Activated T-cell treated with anti-CD3 and anti-CD28 coated beads, Interleukin-2, amount 50 U/mL, for 48 hours (primary cell): ENCODE results near the gene KLHL13.
A peak's percentile ranks its signal among the peaks of the same experiment; 100 is the strongest.
"Not testable (repeated sequence)": the region's sequence is repeated elsewhere in the genome, so short reads cannot be mapped to it uniquely, and the experiment has no call there.

Experiments
- DNase-seq, 2 experiments: peaks; one replicate each; pipeline ENCODE4 v3.0.0-alpha.2; 2020

Gene KLHL13, protein sequence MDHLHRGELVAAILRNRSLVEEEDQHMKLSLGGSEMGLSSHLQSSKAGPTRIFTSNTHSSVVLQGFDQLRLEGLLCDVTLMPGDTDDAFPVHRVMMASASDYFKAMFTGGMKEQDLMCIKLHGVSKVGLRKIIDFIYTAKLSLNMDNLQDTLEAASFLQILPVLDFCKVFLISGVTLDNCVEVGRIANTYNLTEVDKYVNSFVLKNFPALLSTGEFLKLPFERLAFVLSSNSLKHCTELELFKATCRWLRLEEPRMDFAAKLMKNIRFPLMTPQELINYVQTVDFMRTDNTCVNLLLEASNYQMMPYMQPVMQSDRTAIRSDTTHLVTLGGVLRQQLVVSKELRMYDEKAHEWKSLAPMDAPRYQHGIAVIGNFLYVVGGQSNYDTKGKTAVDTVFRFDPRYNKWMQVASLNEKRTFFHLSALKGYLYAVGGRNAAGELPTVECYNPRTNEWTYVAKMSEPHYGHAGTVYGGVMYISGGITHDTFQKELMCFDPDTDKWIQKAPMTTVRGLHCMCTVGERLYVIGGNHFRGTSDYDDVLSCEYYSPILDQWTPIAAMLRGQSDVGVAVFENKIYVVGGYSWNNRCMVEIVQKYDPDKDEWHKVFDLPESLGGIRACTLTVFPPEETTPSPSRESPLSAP

DNA sequence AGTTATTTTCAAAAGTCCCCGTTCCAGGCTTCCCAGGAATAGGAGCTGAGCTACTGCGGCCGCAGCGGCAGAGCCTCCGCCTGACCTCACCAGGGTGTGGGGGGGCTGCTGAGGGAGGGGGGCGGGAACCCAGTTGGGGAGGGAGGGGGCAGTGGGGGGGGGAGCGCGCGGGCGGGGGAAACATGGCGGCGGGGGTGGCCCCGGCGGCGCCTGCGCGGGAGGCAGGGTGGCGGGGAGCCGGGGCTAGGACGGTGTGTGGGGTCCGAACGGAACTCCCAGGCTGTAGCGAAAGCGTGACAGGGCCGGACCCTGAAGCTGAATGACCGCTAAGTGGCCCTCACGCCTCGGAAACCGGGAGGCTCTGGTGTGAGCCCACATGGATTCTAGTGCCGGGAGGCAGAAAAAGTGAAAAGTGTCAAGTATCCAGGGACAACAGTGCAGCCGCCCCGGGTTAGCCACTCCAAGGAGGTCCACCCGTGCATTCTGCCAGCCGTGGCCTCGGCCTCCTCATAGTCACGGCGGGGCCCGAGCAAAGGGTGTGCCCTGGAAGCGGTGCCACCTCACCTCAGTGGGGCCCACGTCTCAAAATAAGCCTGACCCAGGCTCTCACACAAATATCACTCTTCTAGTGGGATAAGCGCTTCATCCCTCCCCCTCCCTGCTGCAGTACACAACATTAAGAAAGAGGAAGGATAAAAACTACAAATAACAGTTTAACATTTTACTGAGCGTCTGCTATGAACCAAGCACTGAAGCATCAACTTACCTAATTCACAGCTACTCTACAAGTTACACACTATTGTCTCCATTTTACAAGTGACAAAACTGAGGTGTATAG is at the start of gene KLHL13:
Gene KLHL13, minus strand, starts transcription at position 98 of the 838 bp plus-strand sequence. CDS start 88,337 bp downstream, outside the sequence.
- DNase-seq, result peak; percentile 20 to 27

DNA sequence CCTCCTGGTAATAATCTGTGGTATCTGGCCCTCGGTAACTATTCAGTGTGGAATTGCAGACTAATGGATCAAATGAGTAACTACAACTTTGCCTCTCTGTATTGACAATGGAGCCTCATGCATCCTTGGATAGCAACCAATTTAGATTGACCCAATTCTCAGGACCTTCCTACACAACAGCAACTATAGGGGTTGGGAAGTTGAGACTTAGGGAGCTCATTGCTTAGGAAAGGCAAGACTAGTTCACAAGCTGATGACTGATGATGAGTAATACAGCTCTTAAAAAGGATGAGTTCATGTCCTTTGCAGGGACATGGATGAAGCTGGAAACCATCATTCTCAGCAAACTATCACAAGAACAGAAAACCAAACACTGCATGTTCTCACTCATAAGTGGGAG is 47.5 kb upstream of the KLHL13 start:
- DNase-seq, result no peak

DNA sequence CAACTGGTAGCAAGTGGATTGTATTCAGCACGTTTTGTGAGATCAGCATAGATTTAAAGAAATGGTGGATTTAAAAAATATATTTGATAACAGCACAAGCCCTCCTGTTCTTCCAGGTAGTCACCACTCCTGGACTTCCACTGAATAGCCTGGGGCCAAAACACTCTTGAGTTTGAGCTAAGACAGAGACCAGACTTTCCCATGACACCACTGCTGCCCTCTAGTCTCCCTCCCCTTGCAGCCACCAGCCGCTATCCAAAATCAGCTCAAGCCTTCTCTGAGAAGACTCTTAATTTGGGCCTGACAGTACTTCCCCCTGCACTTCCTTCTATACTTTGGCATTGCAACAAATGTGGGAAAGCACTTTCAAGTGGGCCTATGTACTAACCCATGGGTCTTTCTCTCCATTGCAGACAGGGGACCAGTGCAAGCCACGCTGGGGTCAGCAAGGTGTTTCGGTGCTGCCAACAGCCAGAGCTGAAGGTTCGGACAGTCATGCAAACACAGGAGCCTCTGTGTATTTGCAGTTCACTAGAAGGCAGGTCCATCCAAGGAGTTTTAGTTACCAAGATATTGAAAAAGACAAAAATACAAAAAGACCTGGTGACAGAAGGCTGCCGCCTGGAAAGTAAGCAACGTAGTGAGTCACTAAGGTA is 40.5 kb upstream of the KLHL13 start:
- no peak for DNase-seq

DNA sequence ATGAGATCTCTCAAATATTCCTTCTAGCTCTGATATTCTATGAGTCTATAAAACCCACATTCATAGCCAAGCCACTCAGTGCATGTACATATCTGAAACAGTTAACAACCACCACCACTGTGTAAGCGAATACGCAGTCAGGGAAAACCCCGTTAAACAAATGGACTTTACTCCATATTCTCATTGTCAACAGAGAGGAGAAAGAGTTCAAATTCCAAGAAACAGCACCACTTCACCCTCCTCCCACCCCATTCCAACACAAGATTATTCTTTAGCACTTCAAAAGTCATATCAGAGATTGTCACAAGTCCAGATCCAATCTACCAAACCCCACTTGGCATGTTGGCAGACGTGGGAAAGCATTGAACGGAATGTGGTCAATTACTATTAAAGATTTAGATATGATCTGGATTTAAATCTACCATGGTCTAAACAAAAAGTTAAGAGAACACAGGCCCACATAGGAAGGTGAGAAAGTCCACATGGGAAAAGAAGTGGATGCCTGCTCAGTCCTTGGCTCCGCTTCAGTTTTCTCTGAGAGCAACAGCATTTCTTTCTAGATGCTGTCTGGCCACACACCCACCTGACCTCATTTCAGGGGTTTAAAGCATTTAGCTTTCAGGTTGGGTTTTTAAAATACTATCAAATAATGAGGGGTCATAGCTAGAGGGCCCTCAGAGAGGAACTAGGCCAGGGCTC is 39.8 kb upstream of the KLHL13 start:
- DNase-seq, result no peak

DNA sequence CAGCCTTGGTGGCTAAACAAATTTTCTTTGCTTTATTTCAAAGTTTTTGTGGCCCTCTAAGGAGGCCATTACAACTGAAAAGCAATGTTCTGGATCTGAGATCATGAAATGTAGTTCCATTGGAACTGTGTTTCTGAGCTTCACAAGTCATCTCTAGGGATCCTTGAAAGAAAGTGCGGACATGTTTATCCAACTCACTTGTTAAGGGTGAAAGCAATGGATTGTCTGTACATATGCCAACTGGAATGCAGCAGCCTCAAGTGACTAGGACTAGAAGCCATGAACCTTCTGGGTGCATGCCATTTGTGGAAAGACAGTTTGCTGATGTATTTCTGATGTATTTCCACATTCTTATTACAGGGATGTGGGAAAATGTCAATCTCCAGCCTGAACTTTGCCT is 36.7 kb upstream of the KLHL13 start:
- DNase-seq, result no peak

DNA sequence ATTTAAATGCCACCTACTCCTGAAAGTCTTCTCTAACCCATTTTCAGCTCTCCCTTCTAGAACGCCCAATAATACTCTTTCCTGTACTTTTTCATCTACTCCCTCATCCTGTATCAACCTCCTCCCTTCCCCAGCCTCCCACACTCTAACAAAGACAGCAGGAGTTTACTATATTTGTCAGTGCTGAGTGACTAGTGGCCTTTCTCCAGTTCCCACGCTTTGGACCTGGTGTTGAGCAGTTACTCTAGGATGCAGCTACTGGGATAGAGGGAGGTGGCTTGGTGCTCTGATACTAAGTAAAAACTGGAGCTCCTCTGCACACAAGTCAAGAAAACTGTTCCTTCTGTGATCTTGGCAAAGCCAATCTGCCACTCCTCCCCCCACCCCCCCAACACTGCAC is 36.1 kb upstream of the KLHL13 start:
- DNase-seq, result no peak

DNA sequence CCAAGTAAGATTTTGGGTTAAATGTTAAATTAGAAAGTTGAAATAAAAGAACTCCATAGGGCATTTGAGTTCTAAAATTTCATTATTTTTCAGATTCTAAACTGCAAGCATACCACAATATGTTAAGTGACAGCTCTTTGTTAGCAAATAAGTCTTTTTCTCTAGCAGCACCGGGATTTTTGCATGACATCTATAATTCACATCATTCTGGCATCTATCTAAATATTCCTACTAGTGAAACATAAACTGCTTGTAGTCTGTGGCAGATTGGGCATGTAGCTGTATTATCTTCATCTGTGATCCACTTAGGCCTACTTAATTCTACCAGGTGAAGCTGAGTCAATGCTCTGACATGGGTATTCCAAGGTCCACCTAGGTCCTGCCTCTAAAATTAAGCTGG is 32.1 kb upstream of the KLHL13 start:
- DNase-seq, result no peak

DNA sequence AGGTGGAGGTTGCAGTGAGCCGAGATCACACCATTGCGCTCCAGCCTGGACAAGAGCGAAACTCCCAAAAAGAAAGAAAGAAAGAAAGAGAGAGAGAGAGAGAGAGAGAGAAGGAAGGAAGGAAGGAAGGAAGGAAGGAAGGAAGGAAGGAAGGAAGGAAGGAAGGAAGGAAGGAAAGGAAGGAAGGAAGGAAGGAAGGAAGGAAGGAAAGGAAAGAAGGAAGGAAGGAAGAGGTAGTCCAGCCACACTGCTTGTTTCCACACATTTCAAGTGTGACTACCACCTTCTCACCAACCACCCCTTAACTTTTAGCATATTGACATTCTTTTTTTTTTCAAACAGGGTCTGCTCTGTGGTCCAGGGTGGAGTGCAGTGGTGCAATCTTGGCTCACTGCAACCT is 31.2 kb upstream of the KLHL13 start:
- DNase-seq, result not testable (repeated sequence)

DNA sequence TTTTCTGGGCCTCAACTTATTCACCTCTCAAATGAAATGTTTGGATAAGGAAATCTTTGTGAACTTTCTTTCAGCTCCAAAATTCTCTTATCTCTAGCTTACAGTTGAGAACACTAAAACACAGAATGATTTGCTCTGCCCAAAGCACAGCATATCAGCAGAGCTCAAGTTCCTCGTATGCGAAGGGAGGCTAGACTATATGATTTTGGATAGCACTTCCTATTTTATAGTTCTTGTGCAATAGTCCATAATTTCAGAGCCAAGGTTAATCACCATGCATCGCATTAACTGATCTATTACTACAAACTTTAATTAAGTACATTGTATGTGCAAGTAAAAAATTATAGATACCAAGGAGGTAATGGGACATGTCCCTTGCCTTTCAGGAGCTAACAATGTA is 27.0 kb upstream of the KLHL13 start:
- no peak for DNase-seq

DNA sequence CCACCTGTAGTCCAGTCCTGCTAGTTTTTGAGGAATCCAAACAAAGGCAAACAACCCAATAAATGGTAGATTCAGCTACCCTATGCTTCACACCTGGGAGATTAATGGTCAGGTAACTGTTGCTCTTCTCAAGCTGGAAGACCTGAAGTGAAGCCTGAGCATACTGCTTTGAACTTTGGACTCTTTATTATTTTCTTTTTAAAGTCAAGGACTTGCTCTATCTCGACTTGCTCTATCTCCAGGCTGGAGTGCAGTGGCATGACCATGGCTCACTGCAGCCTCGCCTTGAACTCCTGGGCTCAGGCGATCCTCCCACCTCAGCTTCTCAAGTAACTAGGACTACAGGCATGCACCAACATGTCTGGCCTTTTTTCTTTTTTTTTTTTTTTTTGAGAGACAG is 14.7 kb upstream of the KLHL13 start:
- DNase-seq, result no peak

DNA sequence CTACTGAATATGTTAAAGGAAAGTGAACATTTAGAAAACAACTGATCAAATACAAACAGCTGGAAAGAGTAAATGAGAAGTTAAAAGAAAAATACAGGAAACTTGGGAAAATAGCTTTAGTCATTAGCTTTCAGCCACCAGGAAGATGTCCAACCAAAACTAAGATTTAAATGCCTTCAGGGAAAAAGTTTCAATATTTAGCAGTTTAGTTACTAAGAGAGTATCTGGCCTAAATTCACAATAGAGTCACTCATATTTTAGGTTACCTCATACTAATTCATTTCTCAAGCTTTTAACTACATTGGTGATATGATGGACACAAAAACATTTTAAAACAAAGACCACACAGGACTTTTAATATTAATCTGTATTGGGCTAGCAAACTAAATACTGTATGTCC is 13.1 kb upstream of the KLHL13 start:
- DNase-seq, result no peak

DNA sequence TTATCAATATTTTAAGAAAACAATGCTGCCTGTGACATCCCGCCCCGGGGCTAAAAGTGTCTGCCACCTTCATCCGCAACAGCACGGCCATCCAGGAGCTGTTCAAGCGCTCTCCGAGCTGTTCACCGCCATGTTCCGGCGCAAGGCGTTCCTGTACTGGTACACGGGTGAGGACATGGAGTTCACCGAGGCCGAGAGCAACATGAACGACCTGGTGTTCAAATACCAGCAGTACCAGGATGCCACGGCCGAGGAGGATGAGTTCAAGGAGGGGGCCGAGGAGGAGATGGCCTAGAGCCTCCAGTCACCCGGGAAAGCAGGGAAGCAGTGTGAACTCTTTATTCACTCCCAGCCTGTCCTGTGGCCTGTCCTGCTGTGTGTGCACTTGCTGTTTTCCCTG is 12.1 kb upstream of the KLHL13 start:
- no peak for DNase-seq

DNA sequence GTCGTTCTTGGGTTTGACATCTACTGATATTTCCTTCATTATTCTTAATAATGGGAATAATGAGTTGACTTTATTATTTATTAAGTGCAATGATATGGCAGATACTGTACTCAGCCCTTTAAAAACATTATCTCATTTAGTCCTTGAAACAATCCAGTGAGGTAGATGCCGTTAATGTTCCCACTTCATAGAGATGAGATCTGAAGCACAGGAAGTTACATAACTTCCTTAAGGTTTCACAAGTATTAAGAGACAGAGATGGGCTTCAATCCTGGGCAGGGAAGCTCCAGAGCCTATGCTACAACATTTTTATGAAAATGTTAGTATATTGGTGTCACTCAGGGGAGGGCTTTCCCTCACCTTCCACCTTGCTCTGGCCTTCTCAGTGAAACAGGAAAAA is 9.7 kb upstream of the KLHL13 start:
- no peak for DNase-seq

DNA sequence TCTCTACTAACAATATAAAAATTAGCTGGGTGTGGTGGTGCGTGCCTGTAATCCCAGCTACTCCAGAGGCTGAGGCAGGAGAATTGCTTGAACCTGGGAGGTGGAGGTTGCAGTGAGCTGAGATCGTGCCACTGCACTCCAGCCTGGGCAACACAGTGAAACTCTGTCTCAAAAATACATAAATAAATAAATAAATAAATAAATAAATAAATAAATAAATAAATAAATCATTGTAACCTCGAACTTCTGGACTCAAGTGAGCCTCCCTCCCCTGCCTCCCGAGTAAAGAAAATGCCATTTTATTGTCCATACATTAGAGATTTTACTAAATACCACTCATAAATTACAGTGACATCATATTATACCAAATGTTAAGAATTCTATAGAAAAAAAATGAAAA is 7.6 kb upstream of the KLHL13 start:
- DNase-seq, result not testable (repeated sequence)

DNA sequence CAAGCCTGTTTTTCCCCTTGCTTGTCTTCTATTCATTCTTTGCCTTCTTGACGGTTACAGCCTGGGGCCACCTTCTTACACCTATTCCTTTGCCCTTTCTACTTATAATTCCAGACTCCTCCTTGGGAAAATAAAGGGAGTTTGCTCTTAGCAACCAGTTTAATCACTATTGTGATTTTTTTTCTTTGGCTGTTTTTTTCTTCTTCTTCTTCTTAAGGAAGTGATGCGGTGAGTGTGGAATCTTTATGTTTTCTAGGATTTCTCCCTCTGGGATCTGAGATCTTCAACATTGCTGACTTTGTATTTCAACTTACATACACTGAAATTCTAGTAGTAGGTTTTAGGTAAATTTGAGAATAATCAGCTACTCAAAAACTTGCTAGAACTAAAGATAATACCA is 1.1 kb upstream of the KLHL13 start:
- no peak for DNase-seq

DNA sequence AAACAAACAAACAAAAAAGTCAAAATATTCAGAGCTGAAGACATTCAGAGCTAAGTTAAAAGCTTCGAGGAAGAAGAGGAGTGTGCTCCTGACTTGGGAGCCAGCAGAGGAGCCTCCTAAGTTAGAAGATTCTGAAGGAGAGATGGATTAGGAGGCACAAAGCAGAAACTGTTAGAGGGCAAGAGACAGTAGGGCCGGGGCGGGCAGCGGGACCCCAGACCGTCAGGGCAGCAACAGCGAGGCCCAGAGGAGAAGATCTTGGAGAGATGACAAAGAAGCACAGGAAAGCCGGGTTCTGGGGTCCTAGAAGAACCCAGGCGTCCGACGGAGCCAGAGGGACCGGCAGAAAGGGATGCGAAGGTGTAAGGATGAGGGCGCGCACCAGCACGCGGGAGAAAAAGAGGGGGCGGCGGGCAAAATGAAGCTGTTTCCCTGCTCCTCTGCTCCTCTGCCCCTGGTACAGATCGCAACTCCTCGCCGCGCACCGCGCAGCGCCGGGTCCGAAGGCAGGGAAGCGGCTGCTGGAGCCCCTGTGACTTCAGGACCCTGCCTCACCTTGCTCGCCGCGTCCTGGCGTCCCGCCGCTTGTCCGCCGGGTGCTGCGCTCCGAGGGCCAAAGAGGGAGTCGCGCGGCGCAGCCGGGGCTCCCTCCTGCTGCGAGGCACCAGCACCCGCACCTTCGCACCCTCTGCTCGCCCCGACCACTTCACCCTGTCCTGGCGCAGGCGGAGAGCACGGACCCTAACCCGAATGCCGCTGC is 477 bp downstream of the KLHL13 start:
- peak; percentile 29 to 33 for DNase-seq

DNA sequence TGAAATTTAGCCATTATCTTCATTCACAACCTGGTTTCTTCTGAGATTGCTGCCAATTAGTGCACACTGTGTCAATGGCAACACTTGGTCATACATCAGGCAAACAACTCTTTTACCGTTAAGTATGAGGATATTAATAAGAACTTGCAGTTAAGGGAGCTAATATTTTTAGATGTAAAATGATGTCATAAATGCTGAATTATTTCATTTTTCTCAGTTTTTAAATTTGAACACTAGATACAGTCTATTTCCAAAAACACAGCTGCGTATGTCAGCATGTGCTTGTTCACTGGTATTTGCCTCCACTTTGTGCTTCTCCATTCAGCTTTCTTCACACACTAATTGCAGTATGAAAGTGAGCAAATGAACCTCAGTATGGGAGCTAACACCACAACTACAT is 1.6 kb downstream of the KLHL13 start:
- DNase-seq, result no peak

DNA sequence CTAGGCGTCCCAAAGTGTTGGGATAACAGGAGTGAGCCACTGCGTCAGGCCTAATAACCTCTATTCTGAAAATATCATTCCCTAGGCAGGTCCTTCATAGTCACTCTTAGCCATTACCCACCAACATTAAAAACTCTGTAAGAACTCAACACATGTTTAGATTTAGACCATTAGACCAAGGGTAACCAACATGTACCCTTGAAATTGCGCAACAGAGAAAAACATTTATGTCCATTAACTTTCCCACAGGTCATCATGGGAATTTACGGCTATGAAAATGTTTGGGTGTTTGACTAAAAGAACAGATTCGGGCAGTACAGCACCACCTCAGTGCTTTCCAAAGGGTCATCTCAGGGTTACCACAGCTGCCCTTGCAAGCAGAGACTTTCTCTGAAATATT is 7.5 kb downstream of the KLHL13 start:
- no peak for DNase-seq

DNA sequence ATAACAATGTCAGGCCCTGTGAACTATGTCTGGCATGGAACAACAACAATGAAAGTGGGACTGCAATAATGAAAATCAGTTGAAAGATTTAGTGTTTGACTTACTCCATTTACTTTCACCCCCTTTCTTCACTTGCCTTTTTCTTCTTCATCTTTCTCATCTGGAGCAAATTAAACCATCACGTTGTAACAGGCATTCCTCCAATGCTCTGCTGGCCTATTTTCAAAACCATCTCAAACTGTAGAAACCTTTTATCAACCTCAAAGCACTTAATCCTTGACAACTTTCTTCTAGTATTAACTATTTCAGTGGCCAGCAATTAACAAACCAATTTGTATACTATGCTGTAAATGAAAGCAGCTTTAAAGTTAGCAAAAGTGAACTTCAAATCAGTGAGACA is 8.3 kb downstream of the KLHL13 start:
- DNase-seq, result no peak

DNA sequence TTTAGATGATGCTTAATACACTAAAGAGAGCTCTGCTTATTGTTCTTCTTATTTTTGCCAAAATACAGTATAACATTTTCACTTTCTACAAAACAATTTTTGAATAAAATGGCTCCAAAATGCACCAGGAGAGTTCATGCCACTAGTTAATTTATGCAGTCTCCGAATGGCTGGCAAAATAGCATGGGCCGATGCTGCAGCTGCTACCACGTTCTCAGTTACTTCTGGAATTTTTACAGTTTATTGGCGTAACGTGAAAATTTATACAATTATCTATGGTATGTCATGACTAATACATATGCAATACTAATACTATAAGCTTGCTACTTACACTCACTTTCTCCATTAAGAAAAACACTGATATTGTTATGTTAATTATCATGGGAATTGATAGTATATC is 16.5 kb downstream of the KLHL13 start:
- no peak for DNase-seq

DNA sequence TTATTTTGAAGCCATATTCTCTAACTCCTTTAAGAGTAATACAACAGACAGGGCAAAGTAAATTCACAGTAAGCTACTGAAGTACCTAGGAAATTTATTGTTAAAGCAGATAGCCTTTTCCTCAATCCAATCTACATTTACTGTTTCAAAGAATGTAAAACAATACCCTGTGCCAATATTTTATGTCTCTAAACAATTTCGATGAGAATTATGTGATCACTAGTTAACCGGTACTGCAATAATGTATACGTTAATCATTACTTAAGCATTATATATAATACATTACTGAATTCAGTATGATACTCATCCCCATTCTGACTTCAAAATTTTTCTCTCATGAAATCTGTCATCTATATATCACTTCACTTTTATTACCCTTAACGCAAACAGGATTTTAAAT is 28.5 kb downstream of the KLHL13 start:
- DNase-seq, result no peak

DNA sequence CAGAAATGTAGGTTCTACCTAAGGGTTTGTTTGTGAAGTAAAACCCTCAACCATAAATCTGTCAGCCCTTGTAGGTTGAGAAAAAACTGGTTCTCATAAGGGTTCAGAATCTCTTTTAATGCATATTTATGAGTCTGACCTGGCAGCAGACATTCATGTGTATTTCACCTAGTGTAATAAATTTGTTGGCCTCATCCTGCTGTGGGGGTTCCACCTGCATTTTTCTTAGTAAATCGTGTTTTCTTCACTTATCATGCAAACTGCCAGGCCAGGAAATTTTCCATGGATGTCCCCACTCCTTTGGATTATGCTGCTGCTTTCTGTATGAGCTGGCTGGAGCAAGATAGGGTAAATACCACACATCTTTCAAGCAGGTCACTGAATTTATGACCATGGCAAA is 42.4 kb downstream of the KLHL13 start:
- DNase-seq, result no peak
